Epithelial cell of proximal tubule (primary cell): ENCODE data around the gene LAMA2. TPM values are rescaled to one million over a fixed set of nuclear protein-coding genes. Genes with fewer than 3 reads are reported as not detected.

Experiments used
- DNase-seq: peaks from one replicate; pipeline ENCODE4 v3.0.0-alpha.2; 2011; ENCODE audit warnings: low read depth
- H3K4me3 ChIP-seq: 2 replicates; pipeline ENCODE4 v1.5.1; 2011; ENCODE audit warnings: low read depth, mild to moderate bottlenecking, low read length
- CTCF ChIP-seq: conservative IDR thresholded peaks from 2 replicates; pipeline ENCODE4 v1.5.1; 2012; ENCODE audit warnings: low read depth, mild to moderate bottlenecking, low read length
- total RNA-seq: library from RNA; depleted of rRNA; stranded (reverse); fragments of >200 nt; gene quantifications from 2 replicates; pipeline ENCODE4 v1.2.3, GENCODE V29; 2015

LAMA2 gene
- total RNA-seq, 1 donor from 2014 or later = 0.69 TPM

- no peak overlapping the region for H3K4me3 ChIP-seq
- no peak for TF ChIP-seq CTCF
These were observed 131.4 kb downstream of the LAMA2 start for GRCh38 chr6:129014302-129014701.

GRCh38 chr6:129015721-129016120, 132.8 kb downstream of the LAMA2 start:
- no peak for DNase-seq
- no peak overlapping the region for H3K4me3 ChIP-seq
- no peak for TF ChIP-seq CTCF

More at GRCh38 chr6:129014302-129014701, 131.4 kb downstream of the LAMA2 start:
- no peak for DNase-seq

GRCh38 chr6:129016844-129017243, 133.9 kb downstream of the LAMA2 start:
- TF ChIP-seq CTCF = no peak
- no peak for DNase-seq
- H3K4me3 ChIP-seq = no peak overlapping the region

GRCh38 chr6:129022011-129022553, 139.1 kb downstream of the LAMA2 start:
- H3K4me3 ChIP-seq = no peak overlapping the region
- DNase-seq = no peak
- TF ChIP-seq CTCF = no peak

- no peak for TF ChIP-seq CTCF
- no peak for DNase-seq
These were observed 143.7 kb downstream of the LAMA2 start for GRCh38 chr6:129026601-129027000.

GRCh38 chr6:129029778-129030177, 146.8 kb downstream of the LAMA2 start:
- TF ChIP-seq CTCF = no peak
- DNase-seq = no peak
- H3K4me3 ChIP-seq = no peak overlapping the region

More at GRCh38 chr6:129026601-129027000, 143.7 kb downstream of the LAMA2 start:
- H3K4me3 ChIP-seq = no peak overlapping the region

GRCh38 chr6:129030215-129030614, 147.3 kb downstream of the LAMA2 start:
- no peak overlapping the region for H3K4me3 ChIP-seq
- no peak for TF ChIP-seq CTCF
- no peak for DNase-seq
